OCI-LY3 (cell line): Measurements from ENCODE around the gene ESM1.

ENCODE experiments used
- H2AFZ ChIP-seq: fragments of 200-600, 300-600 bp; shearing (Covaris generic); 2 replicates; pipeline ENCODE4 v1.6.0; 2014; ENCODE audit warnings: antibody characterized with exemption, low read depth, low read length
- H3K27ac ChIP-seq: fragments of 200-600, 300-600 bp; sonication (generic); 2 replicates; pipeline ENCODE4 v1.5.1; 2014; ENCODE audit warnings: mild to moderate bottlenecking, low read length, moderate library complexity, mixed read lengths
- H3K27me3 ChIP-seq: fragments of 200-600, 300-600 bp; sonication (generic); 2 replicates; pipeline ENCODE4 v1.6.1; 2014; ENCODE audit warnings: low read depth, low read length, mixed read lengths
- H3K36me3 ChIP-seq: fragments of 200-600, 300-600 bp; sonication (generic); replicated peaks from 2 replicates; pipeline ENCODE3; 2014; ENCODE audit warnings: low read depth, low read length, mixed read lengths
- H3K4me1 ChIP-seq: fragments of 300-600, 200-600 bp; sonication (generic); 2 replicates; pipeline ENCODE4 v1.6.1; 2014; ENCODE audit warnings: low read length, mixed read lengths
- H3K4me2 ChIP-seq: fragments of 200-600, 300-600 bp; sonication (generic); 2 replicates; pipeline ENCODE4 v1.6.1; 2014; ENCODE audit warnings: low read length, mixed read lengths
- H3K4me3 ChIP-seq: fragments of 300-600, 200-600 bp; sonication (generic); 2 replicates; pipeline ENCODE4 v1.5.1; 2014; ENCODE audit warnings: antibody characterized with exemption, mild to moderate bottlenecking, low read length, moderate library complexity
- H3K79me2 ChIP-seq: fragments of 300-600, 200-600 bp; shearing (Covaris generic); 2 replicates; pipeline ENCODE4 v1.6.1; 2014; ENCODE audit warnings: mild to moderate bottlenecking, low read length, mixed read lengths
- H3K9ac ChIP-seq: fragments of 300-600, 200-600 bp; shearing (Covaris generic); 2 replicates; pipeline ENCODE4 v1.6.0; 2014; ENCODE audit warnings: mild to moderate bottlenecking, low read length, moderate library complexity
- H3K9me3 ChIP-seq: fragments of 200-600, 300-600 bp; shearing (Covaris generic); 2 replicates; pipeline ENCODE4 v1.6.1; 2014; ENCODE audit warnings: low read length, mixed read lengths; ENCODE audit not compliant: insufficient read depth
- H4K20me1 ChIP-seq: fragments of 200-600, 300-600 bp; sonication (generic); 2 replicates; pipeline ENCODE4 v1.6.1; 2016; ENCODE audit warnings: low read length, mixed read lengths; ENCODE audit not compliant: insufficient read depth
- CTCF ChIP-seq: fragments of 200-600, 300-600 bp; sonication (generic); IDR thresholded peaks from 2 replicates; pipeline ENCODE4 v1.5.1; 2014; ENCODE audit warnings: antibody characterized with exemption, low read length, low read depth
- EZH2phosphoT487 ChIP-seq: fragments of 200-600 bp; shearing (Covaris generic); IDR thresholded peaks from 2 replicates; pipeline ENCODE4 v1.6.1; 2018; ENCODE audit warnings: antibody characterized with exemption, mixed run types, low read depth

Gene ESM1

GRCh38 chr5:54993318-54993717, 7.9 kb upstream of the ESM1 start:
- no peak overlapping the region for H2AFZ ChIP-seq
- H3K27ac ChIP-seq = no peak overlapping the region
- H3K9me3 ChIP-seq = no peaks in the 10 kb centered on the region
- H3K4me3 ChIP-seq = no peak overlapping the region
- no peaks in the 10 kb centered on the region for H3K79me2 ChIP-seq
- H3K36me3 ChIP-seq = no peaks in the 10 kb centered on the region
- no peak for TF ChIP-seq EZH2phosphoT487
- TF ChIP-seq CTCF = no peak
- H3K4me1 ChIP-seq = no peaks in the 10 kb centered on the region
- H3K4me2 ChIP-seq = no peak overlapping the region
- 0 out of 2 replicates have a peak, but pooled peaks cover 6% of the 10 kb centered on the region for H3K27me3 ChIP-seq
- H3K9ac ChIP-seq = no peak overlapping the region
- H4K20me1 ChIP-seq = no peaks in the 10 kb centered on the region

DNA sequence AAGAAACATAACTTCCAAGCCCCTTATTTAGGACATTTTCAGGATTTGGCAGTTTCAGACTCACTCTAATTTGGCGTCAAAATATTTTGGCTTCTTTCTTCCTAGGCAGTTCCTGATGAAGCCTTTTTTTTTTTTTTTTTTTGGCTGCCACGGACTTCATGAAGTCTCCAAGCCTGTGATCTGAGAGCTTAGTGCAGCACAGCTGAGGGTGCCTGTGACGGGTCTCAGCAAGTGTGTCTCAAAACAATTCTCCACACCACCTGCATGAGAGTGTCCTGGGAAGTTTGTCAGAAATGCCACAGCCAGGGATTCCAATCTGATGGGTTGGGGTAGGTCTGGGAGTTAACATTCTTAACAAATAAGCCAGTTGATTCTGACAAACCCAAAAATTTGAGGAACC, 6.0 kb upstream of the ESM1 start:
- H2AFZ ChIP-seq = no peak overlapping the region
- no peaks in the 10 kb centered on the region for H4K20me1 ChIP-seq
- TF ChIP-seq CTCF = no peak
- TF ChIP-seq EZH2phosphoT487 = no peak
- H3K27me3 ChIP-seq = 0 out of 2 replicates have a peak, but pooled peaks cover 6% of the 10 kb centered on the region
- no peak overlapping the region for H3K9ac ChIP-seq
- no peaks in the 10 kb centered on the region for H3K36me3 ChIP-seq
- no peaks in the 10 kb centered on the region for H3K4me1 ChIP-seq
- H3K4me3 ChIP-seq = no peak overlapping the region
- no peaks in the 10 kb centered on the region for H3K79me2 ChIP-seq
- H3K27ac ChIP-seq = no peak overlapping the region
- no peak overlapping the region for H3K4me2 ChIP-seq
- no peaks in the 10 kb centered on the region for H3K9me3 ChIP-seq

DNA sequence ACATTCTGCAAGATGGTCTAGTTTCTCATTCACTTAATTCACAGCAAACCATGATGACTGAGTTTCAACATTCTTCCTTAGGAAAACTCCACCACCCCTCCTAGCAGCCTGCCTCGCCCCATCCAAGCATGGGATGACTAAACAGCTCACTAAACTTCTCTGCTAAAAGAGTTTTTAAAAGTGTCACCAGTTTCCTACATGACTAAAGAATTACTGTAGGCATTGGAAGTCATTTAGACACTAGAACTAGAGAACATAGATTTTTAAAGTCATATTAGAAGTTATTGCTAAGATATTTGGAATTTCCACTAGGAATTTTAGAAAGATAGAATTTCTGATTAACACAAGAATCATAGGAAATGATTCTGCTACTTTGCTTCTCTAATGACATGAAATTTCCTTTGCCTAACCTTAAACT, 5.5 kb upstream of the ESM1 start:
- Histone ChIP-seq H3K4me1 (no peaks in the 10 kb centered on the region), H3K27ac (no peak overlapping the region), H2AFZ (no peak overlapping the region), H3K9ac (no peak overlapping the region), H3K9me3 (no peaks in the 10 kb centered on the region), H4K20me1 (no peaks in the 10 kb centered on the region), H3K4me3 (no peak overlapping the region), H3K79me2 (no peaks in the 10 kb centered on the region), H3K36me3 (no peaks in the 10 kb centered on the region), H3K27me3 (peaks cover 6% of the 10 kb centered on the region; the same call in 1 of the 2 replicates), H3K4me2 (no peak overlapping the region)
- TF ChIP-seq EZH2phosphoT487 = no peak
- TF ChIP-seq CTCF = no peak

GRCh38 chr5:54988817-54989216, 3.4 kb upstream of the ESM1 start:
- Histone ChIP-seq H2AFZ (no peak overlapping the region), H3K4me3 (no peak overlapping the region), H3K36me3 (no peaks in the 10 kb centered on the region), H3K27ac (no peak overlapping the region), H3K4me2 (no peak overlapping the region), H3K4me1 (no peaks in the 10 kb centered on the region), H3K27me3 (peaks cover 11% of the 10 kb centered on the region; the same call in 1 of the 2 replicates), H3K9me3 (no peaks in the 10 kb centered on the region), H3K9ac (no peak overlapping the region), H3K79me2 (no peaks in the 10 kb centered on the region), H4K20me1 (no peaks in the 10 kb centered on the region)
- TF ChIP-seq EZH2phosphoT487 (no peak), CTCF (no peak)
